Caco-2 (cell line): Measurements from ENCODE around the gene IDH1. TPM values are rescaled to one million over a fixed set of nuclear protein-coding genes. Genes with fewer than 3 reads are reported as not detected.
"Not testable (repeated sequence)": the region's sequence is repeated elsewhere in the genome, so short reads cannot be mapped to it uniquely, and the experiment has no call there.

ENCODE experiments used
- BruUV-seq: library from RNA; stranded (reverse); fragments of 400-500 nt; replicated peaks from 2 replicates; lab custom pipeline; 2021; lab: Mats Ljungman, UMichigan
- CTCF ChIA-PET: fragments of 300-600 bp; sonication (Branson Sonifier 250); formaldehyde crosslinking; loops from one replicate; lab custom pipeline; 2022; ENCODE audit warnings: antibody characterized with exemption; lab: Charles Lee
- POLR2A ChIA-PET: fragments of 300-600 bp; sonication (Branson Sonifier 250); formaldehyde crosslinking; loops from one replicate; lab custom pipeline; 2022; ENCODE audit warnings: antibody characterized with exemption; lab: Charles Lee
- DNase-seq, 2 experiments: peaks; one replicate each; pipeline versions ENCODE4 v3.0.0 to v3.0.0-alpha.2; 2020 to 2022
- H3K27me3 ChIP-seq: replicated peaks from 2 replicates; pipeline ENCODE4 v1.6.0; 2011; ENCODE audit warnings: low read length; ENCODE audit not compliant: control insufficient read depth, insufficient read depth
- H3K36me3 ChIP-seq: 2 replicates; pipeline ENCODE4 v1.5.1; 2011; ENCODE audit warnings: low read length; ENCODE audit not compliant: control insufficient read depth, insufficient read depth
- H3K4me1 ChIP-seq: fragments of 250-450 bp; sonication (Bioruptor Pico); 2 replicates; pipeline ENCODE4 v1.5.1; 2020; ENCODE audit warnings: mild to moderate bottlenecking
- H3K4me3 ChIP-seq: 2 replicates; pipeline ENCODE4 v1.5.1; 2011; ENCODE audit warnings: low read depth, mild to moderate bottlenecking, control low read depth, low read length
- H3K9me3 ChIP-seq: fragments of 250-450 bp; sonication (Bioruptor Pico); 2 replicates; pipeline ENCODE4 v1.5.1; 2020; ENCODE audit warnings: mild to moderate bottlenecking, moderate library complexity
- H3K27ac Mint-ChIP-seq: one replicate; pipeline ENCODE4 v1.8.0; 2022; ENCODE audit warnings: mixed read lengths; ENCODE audit not compliant: unreplicated experiment
- H3K27me3 Mint-ChIP-seq: one replicate; pipeline ENCODE4 v1.8.0; 2022; ENCODE audit warnings: mixed read lengths; ENCODE audit not compliant: insufficient read depth, unreplicated experiment
- H3K36me3 Mint-ChIP-seq: one replicate; pipeline ENCODE4 v1.8.0; 2022; ENCODE audit warnings: mild to moderate bottlenecking, mixed read lengths; ENCODE audit not compliant: insufficient read depth, unreplicated experiment
- H3K4me1 Mint-ChIP-seq: one replicate; pipeline ENCODE4 v1.8.0; 2022; ENCODE audit warnings: low read depth, mixed read lengths; ENCODE audit not compliant: unreplicated experiment
- H3K4me3 Mint-ChIP-seq: one replicate; pipeline ENCODE4 v1.8.0; 2022; ENCODE audit warnings: mild to moderate bottlenecking, moderate library complexity, mixed read lengths; ENCODE audit not compliant: unreplicated experiment
- H3K9me3 Mint-ChIP-seq: one replicate; pipeline ENCODE4 v1.8.0; 2022; ENCODE audit warnings: mixed read lengths; ENCODE audit not compliant: unreplicated experiment
- intact Hi-C: fragments of 100-400 bp; cut with micrococcal nuclease; formaldehyde crosslinking; loops from one replicate; pipeline ENCODE4 v1.10.0; 2022; ENCODE audit not compliant: unreplicated experiment
- total RNA-seq: library from RNA; stranded (reverse); gene quantifications from 2 replicates; pipeline ENCODE4 v1.2.3, GENCODE V29; 2022
- TF ChIP-seq, protein P1 (sequence below), 2 experiments: fragments of 200-600 bp in 1 of 2; IDR thresholded peaks; 1 replicate in 1 of 2; 2 replicates in 1 of 2; pipeline versions ENCODE4 v1.5.1 to v1.8.0; 2011 to 2022; ENCODE audit warnings: antibody characterized with exemption in 1 of 2, control low read depth in 1 of 2, inconsistent platforms in 1 of 2, low read depth in 1 of 2, low read length in 1 of 2, mild to moderate bottlenecking in 1 of 2, moderate library complexity in 1 of 2; ENCODE audit not compliant: insufficient read depth in 1 of 2, severe bottlenecking in 1 of 2, unreplicated experiment in 1 of 2

The IDH1 gene
- total RNA-seq, 1 experiment from 2014 or later = 293 TPM

DNA sequence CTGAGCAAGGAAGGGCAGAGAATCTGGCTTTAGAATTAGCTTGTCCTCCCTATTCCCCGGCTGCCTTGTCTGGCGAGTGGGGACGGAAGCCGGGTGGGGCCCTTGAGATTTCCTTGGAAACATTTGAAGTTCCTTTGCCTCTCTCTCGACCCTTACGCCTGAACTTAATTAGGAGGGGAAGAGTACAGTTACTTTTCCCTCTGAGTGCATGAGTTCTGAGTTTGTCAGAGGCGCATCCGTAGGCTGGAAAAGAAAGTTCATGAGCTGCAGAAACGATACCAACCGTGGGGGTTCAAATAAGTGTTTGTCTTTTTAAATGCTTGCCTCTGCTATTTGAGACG is 11.7 kb upstream of the IDH1 start:
- TF ChIP-seq, protein P1, sequence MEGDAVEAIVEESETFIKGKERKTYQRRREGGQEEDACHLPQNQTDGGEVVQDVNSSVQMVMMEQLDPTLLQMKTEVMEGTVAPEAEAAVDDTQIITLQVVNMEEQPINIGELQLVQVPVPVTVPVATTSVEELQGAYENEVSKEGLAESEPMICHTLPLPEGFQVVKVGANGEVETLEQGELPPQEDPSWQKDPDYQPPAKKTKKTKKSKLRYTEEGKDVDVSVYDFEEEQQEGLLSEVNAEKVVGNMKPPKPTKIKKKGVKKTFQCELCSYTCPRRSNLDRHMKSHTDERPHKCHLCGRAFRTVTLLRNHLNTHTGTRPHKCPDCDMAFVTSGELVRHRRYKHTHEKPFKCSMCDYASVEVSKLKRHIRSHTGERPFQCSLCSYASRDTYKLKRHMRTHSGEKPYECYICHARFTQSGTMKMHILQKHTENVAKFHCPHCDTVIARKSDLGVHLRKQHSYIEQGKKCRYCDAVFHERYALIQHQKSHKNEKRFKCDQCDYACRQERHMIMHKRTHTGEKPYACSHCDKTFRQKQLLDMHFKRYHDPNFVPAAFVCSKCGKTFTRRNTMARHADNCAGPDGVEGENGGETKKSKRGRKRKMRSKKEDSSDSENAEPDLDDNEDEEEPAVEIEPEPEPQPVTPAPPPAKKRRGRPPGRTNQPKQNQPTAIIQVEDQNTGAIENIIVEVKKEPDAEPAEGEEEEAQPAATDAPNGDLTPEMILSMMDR (IDR thresholded peaks at IDR 0.05; ENCODE audit: insufficient read depth in 1 of 2, low read depth in 1 of 2, low read length in 1 of 2, severe bottlenecking in 1 of 2, unreplicated experiment in 1 of 2) = no peak
- intact Hi-C loops = loop anchor here (1.0 to 5.0 kb wide), 3 partner anchors 11 to 1906 kb away; partner anchors contain the start of genes IDH1, KANSL1L and METTL21A
- Histone ChIP-seq H3K27me3 (no peaks in the 10 kb centered on the region), H3K36me3 (no peaks in the 10 kb centered on the region; the same call in 1 of the 2 replicates), H3K4me3 (peak overlapping the region; percentile 71), H3K9me3 (peaks cover 4% of the 10 kb centered on the region; the same call in 1 of the 2 replicates), H3K4me1 (peaks cover 10% of the 10 kb centered on the region; the same call in 1 of the 2 replicates)
- peaks cover 32% of the 10 kb centered on the region for H3K4me1 Mint-ChIP-seq
- no peaks in the 10 kb centered on the region for H3K27me3 Mint-ChIP-seq
- peak overlapping the region; percentile 87 for H3K4me3 Mint-ChIP-seq
- peaks cover 11% of the 10 kb centered on the region for H3K9me3 Mint-ChIP-seq
- ChIA-PET POLR2A (interaction anchor here (0.6 kb wide), 2 partner anchors 12 to 555 kb away, joined by 3 to 5 read pairs; partner anchors contain the start of genes CCNYL1 and IDH1), CTCF (interaction anchor here (1.3 to 2.7 kb wide), 2 partner anchors 12 to 165 kb away, joined by 13 to 19 read pairs; partner anchors contain the start of gene IDH1)
- DNase-seq = no peak
- peaks cover 13% of the 10 kb centered on the region for H3K36me3 Mint-ChIP-seq
- BruUV-seq = no TSS peak
- H3K27ac Mint-ChIP-seq = peak overlapping the region; percentile 94

DNA sequence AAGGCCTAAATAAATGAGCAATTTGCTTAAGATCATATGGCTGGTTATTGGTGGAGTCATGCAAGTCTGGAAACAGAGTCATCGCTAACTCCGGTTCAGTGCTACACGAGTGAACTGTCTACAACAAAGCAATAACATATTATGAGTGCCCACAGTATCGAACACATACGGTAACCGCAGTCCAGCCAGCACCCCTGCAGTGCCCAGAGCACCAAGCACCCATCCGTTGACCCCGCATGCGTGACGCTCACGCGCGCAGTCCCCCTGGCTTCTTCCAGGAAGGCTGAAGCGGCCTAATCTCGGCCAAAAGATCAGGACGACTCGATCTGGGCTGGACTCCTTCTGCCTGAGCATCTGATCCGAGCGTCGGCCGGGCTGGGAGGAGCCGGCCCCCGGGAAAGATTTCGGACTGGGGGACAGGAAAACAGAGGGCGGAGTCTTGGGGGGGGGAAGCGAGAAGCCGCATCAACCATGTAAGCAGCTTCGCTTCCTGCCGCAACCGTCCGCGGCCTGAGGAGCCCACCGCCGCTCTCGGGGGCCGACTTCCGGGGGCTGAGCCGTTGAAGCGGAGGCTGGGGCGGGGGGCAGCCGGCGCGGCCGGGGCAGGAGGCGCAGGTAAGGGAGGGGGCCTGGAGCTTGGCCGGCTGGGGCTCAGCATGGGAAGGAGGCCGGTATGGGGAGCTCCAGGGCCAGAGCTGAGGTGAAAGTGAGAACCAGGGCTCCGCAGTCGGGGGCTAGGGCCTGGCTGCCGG is 11.1 kb upstream of the IDH1 start, which contains the start of gene PIKFYVE:
Gene PIKFYVE, plus strand, starts transcription at position 455 of the 752 bp plus-strand sequence. CDS start 5,265 bp downstream, outside the sequence.
- H3K36me3 Mint-ChIP-seq = peaks cover 8% of the 10 kb centered on the region
- peak within 1 kb of the TSS; percentile 87 for H3K4me3 Mint-ChIP-seq
- H3K9me3 Mint-ChIP-seq = peaks cover 11% of the 10 kb centered on the region
- H3K27me3 ChIP-seq = no peaks in the 10 kb centered on the region
- H3K9me3 ChIP-seq = peaks cover 4% of the 10 kb centered on the region; the same call in 1 of the 2 replicates
- peaks cover 32% of the 10 kb centered on the region for H3K4me1 Mint-ChIP-seq
- CTCF ChIA-PET = interaction anchor here (0.5 to 2.7 kb wide), 3 partner anchors 12 to 636 kb away, joined by 3 to 19 read pairs (median 13); partner anchors contain the start of gene IDH1
- no peaks in the 10 kb centered on the region; the same call in 1 of the 2 replicates for H3K36me3 ChIP-seq
- peak; percentile 96 to 98 for DNase-seq
- H3K4me3 ChIP-seq = peak within 1 kb of the TSS; percentile 71
- H3K4me1 ChIP-seq = peaks cover 10% of the 10 kb centered on the region; the same call in 1 of the 2 replicates
- no TSS peak for BruUV-seq
- TF ChIP-seq, protein P1 (IDR thresholded peaks at IDR 0.05; ENCODE audit: insufficient read depth in 1 of 2, low read depth in 1 of 2, low read length in 1 of 2, severe bottlenecking in 1 of 2, unreplicated experiment in 1 of 2) = no peak
- intact Hi-C loops = loop anchor here (1.0 to 5.0 kb wide), 3 partner anchors 11 to 1906 kb away; partner anchors contain the start of genes IDH1, KANSL1L and METTL21A
- no peaks in the 10 kb centered on the region for H3K27me3 Mint-ChIP-seq
- H3K27ac Mint-ChIP-seq = peak within 1 kb of the TSS; percentile 94
- POLR2A ChIA-PET = interaction anchor here (0.6 kb wide), 2 partner anchors 11 to 555 kb away, joined by 3 to 5 read pairs; partner anchors contain the start of genes CCNYL1 and IDH1

DNA sequence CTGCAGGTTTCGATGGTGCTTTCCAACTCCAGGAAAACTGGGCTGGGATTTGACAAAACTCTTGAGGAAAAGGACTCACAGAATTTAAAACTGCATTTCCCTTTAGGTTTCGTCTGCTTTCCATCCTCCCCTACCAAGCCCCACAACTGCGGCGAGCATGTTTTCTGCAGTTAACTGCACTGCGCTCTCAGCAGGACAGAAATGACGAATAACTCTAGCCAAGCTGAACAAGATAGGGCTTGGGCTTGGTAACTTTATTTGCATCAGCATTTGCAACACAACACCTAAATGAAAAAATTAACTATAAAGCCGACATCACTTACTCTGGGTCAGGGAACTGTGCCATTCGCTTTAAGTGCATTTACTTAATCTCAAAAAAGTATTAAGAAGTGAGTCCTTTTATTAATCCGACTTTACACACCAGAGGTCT is 10.5 kb upstream of the IDH1 start:
- H3K4me1 Mint-ChIP-seq = peaks cover 32% of the 10 kb centered on the region
- H3K36me3 Mint-ChIP-seq = peaks cover 8% of the 10 kb centered on the region
- H3K9me3 Mint-ChIP-seq = peaks cover 11% of the 10 kb centered on the region
- DNase-seq = peak in 1 of 2 experiments; percentile 14
- Histone ChIP-seq H3K27me3 (no peaks in the 10 kb centered on the region), H3K4me1 (peaks cover 10% of the 10 kb centered on the region; the same call in 1 of the 2 replicates), H3K4me3 (peak overlapping the region; percentile 71), H3K9me3 (peaks cover 4% of the 10 kb centered on the region; the same call in 1 of the 2 replicates), H3K36me3 (no peaks in the 10 kb centered on the region; the same call in 1 of the 2 replicates)
- H3K4me3 Mint-ChIP-seq = peak overlapping the region; percentile 87
- POLR2A ChIA-PET = no interaction called here
- no peaks in the 10 kb centered on the region for H3K27me3 Mint-ChIP-seq
- BruUV-seq = no TSS peak
- intact Hi-C loops = loop anchor here (5.0 kb wide), 1 partner anchor 1907 kb away; the partner anchor contains the start of gene KANSL1L
- CTCF ChIA-PET = interaction anchor here (0.5 to 2.7 kb wide), 4 partner anchors 11 to 635 kb away, joined by 3 to 19 read pairs (median 8); partner anchors contain the start of gene IDH1
- peak overlapping the region; percentile 94 for H3K27ac Mint-ChIP-seq
- TF ChIP-seq, protein P1 (IDR thresholded peaks at IDR 0.05; ENCODE audit: insufficient read depth in 1 of 2, low read depth in 1 of 2, low read length in 1 of 2, severe bottlenecking in 1 of 2, unreplicated experiment in 1 of 2) = no peak

- CTCF ChIA-PET, H3K9me3 Mint-ChIP-seq, POLR2A ChIA-PET, H3K27me3 ChIP-seq, H3K36me3 ChIP-seq, H3K27me3 Mint-ChIP-seq, H3K27ac Mint-ChIP-seq, DNase-seq, BruUV-seq, H3K4me3 ChIP-seq, H3K9me3 ChIP-seq, intact Hi-C loops: not testable (repeated sequence)
- Mint-ChIP-seq H3K36me3 (peaks cover 31% of the 10 kb centered on the region), H3K4me3 (peak overlapping the region; percentile 17), H3K4me1 (peaks cover 18% of the 10 kb centered on the region)
- H3K4me1 ChIP-seq = peaks cover 35% of the 10 kb centered on the region
Measured at GRCh38 chr2:208256849-208257813, 2.3 kb upstream of the IDH1 start.
